Brain microvascular endothelial cell (primary cell): ENCODE measurements around the gene CST9.

Source experiments
- DNase-seq: peaks from one replicate; pipeline ENCODE4 v3.0.0-alpha.2; 2020
- H3K27ac ChIP-seq: fragments of 250-450 bp; sonication (Bioruptor Pico); 2 replicates; pipeline ENCODE4 v1.5.1; 2020; ENCODE audit warnings: mild to moderate bottlenecking, moderate library complexity
- H3K27me3 ChIP-seq: fragments of 250-450 bp; sonication (Bioruptor Pico); replicated peaks from 2 replicates; pipeline ENCODE4 v1.5.1; 2020; ENCODE audit warnings: mild to moderate bottlenecking
- H3K36me3 ChIP-seq: fragments of 250-450 bp; sonication (Bioruptor Pico); replicated peaks from 2 replicates; pipeline ENCODE4 v1.5.1; 2020; ENCODE audit warnings: mild to moderate bottlenecking
- H3K4me3 ChIP-seq: 2 replicates; pipeline ENCODE4 v1.5.1; 2011; ENCODE audit warnings: low read depth, mild to moderate bottlenecking, control low read depth, low read length, moderate library complexity
- in situ Hi-C: cut with HindIII; loops from 2 replicates; pipeline ENCODE4 v1.10.0; 2017; ENCODE audit warnings: low sequenced_read_pairs, low pct_ligation_motif_present
- TF ChIP-seq, protein P1 (sequence below): IDR thresholded peaks from 2 replicates; pipeline ENCODE4 v1.5.1; 2011; ENCODE audit warnings: low read depth, mild to moderate bottlenecking, moderate library complexity, low read length, control low read depth, inconsistent platforms; ENCODE audit errors: missing control alignments

CST9 gene

DNA sequence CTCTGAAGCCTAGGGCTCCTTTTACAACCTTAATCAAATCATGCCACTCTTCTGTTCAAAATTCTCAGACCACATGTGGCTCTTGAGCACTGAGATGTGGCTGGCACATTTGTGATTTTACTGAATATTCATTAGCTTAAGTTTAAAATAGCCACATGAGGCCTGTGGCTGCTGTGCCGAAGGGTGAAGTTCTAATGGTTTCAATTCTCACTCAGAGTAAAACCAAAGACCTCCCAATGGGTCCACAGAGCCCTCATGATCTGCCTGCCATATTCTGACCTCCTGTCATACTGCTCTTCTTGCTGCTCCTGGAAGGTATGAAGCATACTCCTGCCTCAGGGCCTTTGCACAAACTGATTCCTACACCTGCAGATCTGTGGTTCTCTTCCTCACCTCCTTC is 39.9 kb upstream of the CST9 start:
- in situ Hi-C loops = no loop called here
- no peak overlapping the region for H3K4me3 ChIP-seq
- H3K27ac ChIP-seq = no peak overlapping the region
- no peaks in the 10 kb centered on the region for H3K36me3 ChIP-seq
- no peaks in the 10 kb centered on the region for H3K27me3 ChIP-seq
- TF ChIP-seq, protein P1, sequence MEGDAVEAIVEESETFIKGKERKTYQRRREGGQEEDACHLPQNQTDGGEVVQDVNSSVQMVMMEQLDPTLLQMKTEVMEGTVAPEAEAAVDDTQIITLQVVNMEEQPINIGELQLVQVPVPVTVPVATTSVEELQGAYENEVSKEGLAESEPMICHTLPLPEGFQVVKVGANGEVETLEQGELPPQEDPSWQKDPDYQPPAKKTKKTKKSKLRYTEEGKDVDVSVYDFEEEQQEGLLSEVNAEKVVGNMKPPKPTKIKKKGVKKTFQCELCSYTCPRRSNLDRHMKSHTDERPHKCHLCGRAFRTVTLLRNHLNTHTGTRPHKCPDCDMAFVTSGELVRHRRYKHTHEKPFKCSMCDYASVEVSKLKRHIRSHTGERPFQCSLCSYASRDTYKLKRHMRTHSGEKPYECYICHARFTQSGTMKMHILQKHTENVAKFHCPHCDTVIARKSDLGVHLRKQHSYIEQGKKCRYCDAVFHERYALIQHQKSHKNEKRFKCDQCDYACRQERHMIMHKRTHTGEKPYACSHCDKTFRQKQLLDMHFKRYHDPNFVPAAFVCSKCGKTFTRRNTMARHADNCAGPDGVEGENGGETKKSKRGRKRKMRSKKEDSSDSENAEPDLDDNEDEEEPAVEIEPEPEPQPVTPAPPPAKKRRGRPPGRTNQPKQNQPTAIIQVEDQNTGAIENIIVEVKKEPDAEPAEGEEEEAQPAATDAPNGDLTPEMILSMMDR = no peak
- no peak for DNase-seq

- Histone ChIP-seq H3K27ac (no peak overlapping the region), H3K27me3 (no peaks in the 10 kb centered on the region), H3K36me3 (no peaks in the 10 kb centered on the region), H3K4me3 (no peak overlapping the region)
- in situ Hi-C loops = no loop called here
- TF ChIP-seq, protein P1 = no peak
- DNase-seq = no peak
Measured at GRCh38 chr20:23644164-23644563, 38.4 kb upstream of the CST9 start.

DNA sequence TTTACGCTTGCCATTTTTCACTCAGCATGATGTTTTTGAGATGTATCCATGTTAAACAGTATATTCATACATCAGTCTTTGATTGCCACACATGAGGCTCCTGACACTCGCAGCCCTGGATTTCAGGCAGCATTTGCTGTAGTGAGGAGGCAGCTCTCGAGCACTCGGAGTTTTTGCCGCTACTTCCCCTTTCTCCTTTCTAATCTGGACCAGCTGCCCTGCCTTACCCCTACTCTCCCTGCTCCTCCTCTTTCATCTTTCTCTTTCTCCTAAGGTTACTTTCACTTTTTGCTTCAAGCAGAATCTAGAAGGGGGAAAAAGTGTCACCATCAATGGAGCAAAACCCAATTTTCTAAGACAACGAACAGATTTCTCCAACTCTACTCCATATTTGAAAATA is 37.9 kb upstream of the CST9 start:
- Histone ChIP-seq H3K27ac (no peak overlapping the region), H3K4me3 (no peak overlapping the region), H3K36me3 (no peaks in the 10 kb centered on the region), H3K27me3 (no peaks in the 10 kb centered on the region)
- TF ChIP-seq, protein P1 = no peak
- in situ Hi-C loops = no loop called here
- DNase-seq = no peak

DNA sequence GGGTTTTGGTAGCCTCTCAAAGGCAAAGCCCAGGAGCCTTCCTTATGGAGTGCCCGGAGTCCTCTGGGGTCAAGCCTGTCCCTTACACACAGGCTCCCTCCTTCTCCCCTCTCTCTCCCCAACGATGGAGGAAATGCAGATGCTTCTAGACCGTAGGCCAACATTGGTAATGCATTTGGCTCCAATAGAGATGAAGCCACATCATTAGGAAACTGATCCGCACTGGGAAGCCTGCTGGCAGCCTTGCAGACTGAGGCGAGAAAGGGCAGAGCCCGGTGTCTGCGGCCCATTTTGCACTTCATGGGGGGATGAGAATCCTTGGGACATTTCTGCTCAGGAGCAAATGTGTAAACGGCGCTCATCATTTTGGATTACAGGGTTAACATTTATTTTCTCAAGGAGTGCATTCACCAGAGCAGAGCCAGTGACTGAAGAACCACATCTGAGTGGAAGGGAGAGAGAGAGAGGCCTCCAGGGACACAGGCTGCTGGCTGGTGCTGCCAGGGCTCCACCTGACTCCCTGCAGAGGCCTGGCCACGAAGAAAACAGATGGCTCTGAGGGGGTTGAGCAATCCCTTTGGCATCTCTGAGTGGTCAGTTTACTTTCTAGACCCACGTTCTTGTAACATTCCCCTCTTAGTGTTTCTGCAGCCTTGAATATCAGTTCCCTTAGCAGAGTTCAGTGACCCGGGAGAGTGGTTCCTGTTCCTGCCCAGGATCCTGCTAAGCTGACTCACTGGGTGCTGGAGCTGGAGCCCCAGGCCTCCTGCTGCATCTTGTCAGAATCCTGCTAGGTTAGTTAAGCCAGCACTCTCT is 36.4 kb upstream of the CST9 start:
- no peak overlapping the region for H3K27ac ChIP-seq
- no peaks in the 10 kb centered on the region for H3K27me3 ChIP-seq
- in situ Hi-C loops = no loop called here
- no peak overlapping the region for H3K4me3 ChIP-seq
- H3K36me3 ChIP-seq = no peaks in the 10 kb centered on the region
- DNase-seq = peak; percentile 55
- TF ChIP-seq, protein P1 = no peak

DNA sequence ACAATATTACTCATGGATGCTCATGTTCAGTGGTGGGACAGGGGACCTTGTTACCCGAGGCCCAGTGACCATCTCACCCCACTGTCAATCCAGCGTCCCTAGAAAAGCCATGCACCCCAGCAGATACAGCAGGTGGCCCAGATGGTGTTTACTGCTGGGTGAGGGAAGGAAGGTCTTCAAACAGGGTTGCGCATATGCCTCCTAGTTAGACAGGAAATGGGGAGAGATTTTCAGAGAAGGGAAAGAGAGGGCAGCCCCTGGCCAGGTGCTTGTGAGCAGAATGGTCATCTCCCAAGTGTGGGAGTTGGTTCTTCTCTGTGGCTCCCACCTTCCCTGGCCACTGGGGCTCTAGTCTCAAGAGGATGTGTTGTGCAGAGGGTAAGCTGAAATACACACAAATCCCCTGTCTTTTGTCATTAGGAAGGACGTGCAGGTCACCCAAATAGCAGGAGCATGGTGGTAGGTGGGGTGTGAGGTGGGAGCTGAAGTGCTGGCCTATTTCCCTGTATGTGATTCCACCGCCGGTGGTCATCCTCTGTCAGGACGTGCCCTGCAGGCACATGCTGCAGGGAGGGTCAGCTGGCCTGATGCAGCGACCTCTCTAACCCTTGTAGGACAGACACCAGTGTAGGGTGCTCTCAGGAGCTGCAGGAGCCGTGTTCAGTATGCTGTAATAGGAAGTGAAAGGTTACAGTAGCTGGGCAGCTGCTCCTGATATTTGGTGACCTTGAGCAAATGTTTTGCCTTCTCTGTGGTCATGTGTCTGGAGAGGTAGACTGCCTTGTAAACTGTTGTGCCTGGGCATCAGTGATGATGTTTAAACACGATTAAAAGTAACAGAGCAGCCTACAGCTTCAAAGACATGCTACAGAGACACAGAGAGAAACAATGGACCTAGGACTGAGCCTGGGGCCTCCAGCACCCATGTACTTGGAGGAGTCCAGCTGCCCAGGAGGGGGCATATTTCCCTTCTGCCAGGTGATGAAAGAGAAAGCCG is 35.3 kb upstream of the CST9 start:
- Histone ChIP-seq H3K36me3 (no peaks in the 10 kb centered on the region), H3K27me3 (no peaks in the 10 kb centered on the region), H3K4me3 (no peak overlapping the region), H3K27ac (no peak overlapping the region)
- DNase-seq = no peak
- TF ChIP-seq, protein P1 = no peak
- in situ Hi-C loops = no loop called here
